GM19023 (cell line): ENCODE measurements around the gene HOATZ.

Experiments used
- ATAC-seq: cut with Tn5 transposase; IDR thresholded peaks from one replicate; pipeline ENCODE4 v1.9.1; 2021; ENCODE audit warnings: mild to moderate bottlenecking, moderate library complexity; ENCODE audit not compliant: unreplicated experiment

The HOATZ gene

DNA sequence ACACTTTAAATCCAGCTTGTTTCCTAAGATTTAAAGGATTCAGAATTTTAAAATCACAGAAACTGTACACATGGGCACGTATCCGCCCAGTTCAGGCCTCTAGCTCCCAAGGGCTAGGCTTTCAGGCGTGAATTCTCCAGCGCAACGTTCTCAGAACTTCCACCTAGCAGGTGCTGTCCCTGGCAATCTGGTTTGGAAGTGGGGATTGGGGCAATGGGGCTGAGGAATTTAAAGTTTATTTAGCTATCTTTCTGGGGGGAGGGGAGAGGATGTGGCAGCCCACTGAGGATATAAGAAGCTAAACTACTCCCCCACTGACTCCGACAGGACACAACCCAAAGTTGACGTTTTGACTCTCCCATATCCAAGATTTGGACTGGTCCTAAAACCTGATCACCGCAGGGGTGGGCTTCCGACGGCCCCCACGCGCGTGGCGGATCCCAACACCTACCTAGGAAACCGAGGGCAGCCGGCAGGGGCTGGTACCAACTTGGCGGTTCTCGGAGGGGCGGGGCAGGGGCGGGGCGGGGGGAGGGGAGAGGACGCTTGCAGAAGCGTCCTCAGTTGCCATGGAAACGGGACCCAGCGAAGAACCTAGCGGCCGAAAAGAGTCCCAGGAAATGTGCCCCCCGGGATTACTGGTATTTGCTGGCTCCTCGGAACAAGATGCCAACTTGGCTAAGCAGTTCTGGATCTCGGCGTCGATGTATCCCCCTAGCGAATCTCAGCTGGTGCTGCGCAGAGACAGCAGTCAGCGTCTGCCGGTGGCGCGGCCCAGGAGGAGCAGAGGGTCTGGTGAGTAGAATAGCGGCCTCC is at the start of gene HOATZ:
HOATZ (plus strand) TSS at position 563 of the 816 bp plus-strand sequence; CDS start at position 570, 7 bp downstream.
- ATAC-seq, result no peak

GRCh38 chr11:111465400-111465799 is 49.2 kb upstream of the HOATZ start:
- no peak for ATAC-seq

DNA sequence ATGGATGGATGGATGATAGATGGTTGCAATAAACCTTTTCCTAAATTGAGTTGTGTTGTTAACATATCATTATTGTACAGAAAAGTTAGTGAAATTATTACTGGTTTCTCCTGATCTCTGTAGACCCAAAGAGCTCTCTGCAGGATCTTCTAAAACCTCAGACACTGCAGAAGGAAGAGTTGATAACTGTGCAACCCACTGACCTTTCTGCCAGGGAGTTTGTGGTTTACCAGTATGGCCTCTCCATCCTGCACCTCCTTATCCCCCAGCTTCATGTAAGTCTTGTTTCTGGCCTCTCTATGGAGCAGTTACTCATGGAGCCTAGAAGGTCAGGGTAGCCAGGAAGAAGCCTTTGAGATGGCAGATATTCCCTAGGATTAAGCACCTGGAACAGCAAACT is 48.0 kb upstream of the HOATZ start:
- no peak for ATAC-seq

GRCh38 chr11:111469200-111469599 is 45.4 kb upstream of the HOATZ start:
- no peak for ATAC-seq

DNA sequence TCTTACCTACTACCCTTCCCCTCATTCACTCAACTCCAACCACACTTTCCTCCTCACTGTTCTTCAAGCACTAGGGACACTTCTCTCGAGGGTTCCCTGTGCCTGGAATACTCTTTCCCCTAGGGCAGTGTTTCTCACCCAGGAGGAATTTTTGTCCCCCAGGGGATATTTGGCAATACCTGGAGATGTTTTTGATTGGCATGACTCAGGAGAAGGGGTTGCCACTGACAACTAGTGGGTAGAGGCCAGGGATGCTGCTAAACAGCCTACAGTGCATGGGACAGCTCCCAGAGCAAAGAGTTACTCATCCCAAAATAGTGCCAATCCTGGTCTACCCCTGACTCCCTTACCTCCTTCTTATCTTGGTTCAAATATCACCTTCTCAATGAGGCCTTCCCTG is 42.4 kb upstream of the HOATZ start:
- no peak for ATAC-seq

GRCh38 chr11:111474432-111474831 is 40.1 kb upstream of the HOATZ start:
- no peak for ATAC-seq

DNA sequence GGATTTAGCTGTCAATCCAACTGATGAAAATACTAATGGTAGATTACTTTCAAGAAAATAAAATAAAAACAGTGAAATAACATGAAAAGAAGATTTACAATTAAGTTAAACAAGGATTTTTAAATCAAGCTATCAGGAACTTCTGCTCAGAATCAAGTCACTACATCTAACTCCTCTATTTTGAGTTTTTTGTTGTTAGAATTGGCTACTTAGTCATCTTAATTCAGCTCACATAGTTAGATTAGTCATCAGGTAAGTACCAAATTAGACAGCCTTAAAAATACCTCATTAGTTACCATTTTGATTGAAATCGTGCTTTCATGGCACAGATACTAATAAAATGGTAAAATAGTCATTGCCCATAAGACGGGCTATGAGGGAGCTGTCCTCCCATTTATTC is 38.2 kb upstream of the HOATZ start:
- ATAC-seq, result no peak

DNA sequence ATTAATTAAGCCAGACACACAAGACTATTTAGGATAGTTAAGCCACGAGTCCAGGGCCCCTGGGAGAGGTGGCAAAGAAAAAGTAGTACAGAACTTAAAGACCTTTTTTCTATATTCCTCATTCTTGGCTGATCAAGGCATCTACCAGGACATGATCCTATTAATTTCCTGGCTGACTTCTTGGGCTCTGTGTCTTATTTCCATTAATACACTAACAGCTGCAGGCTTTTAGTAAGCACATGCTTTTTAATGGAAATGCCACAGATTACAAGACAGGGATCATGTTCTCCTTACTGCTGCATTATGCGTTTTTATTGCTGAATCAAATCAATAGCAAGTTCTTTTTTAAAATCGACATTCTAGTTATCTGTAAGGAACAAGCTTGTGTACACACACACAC is 37.6 kb upstream of the HOATZ start:
- ATAC-seq, result no peak

- ATAC-seq, result no peak
These were observed 36.7 kb upstream of the HOATZ start for GRCh38 chr11:111477898-111478297.

GRCh38 chr11:111479666-111480065 is 34.9 kb upstream of the HOATZ start:
- ATAC-seq, result no peak

DNA sequence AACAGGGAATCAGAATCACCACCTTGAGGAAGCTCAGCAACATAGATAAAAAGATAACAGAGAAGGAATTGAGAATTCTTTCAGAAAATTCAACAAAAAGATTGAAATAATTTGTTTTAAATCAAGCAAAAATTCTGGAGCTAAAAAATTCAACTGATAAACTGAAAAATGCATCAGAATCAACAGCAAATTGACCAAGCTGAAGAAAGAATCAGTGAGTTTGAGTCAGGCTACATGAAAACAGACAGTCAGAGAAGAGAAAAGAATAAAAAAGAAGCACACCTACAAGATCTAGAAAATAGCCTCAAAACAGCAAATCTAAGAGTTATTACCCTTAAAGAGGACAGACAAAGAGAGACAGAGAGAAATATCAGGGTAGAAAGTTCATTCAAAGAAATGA is 31.1 kb upstream of the HOATZ start:
- no peak for ATAC-seq

DNA sequence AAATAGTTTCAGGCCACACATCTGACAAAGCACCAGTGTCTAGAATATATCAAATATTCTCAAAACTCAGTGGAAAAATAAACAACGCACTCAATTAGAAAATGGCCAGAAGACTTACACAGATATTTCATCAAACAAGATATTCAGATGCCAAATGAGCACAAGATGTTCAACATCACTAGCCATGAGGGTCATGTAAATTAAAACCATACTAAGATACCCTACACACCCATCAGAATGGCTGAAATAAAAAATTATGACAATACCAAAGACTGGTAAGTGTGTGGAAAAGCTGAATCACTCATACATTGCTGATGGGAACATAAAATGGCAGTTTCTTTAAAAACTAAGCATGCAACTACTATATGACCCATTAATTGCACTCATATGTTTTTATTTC is 24.1 kb upstream of the HOATZ start:
- no peak for ATAC-seq

DNA sequence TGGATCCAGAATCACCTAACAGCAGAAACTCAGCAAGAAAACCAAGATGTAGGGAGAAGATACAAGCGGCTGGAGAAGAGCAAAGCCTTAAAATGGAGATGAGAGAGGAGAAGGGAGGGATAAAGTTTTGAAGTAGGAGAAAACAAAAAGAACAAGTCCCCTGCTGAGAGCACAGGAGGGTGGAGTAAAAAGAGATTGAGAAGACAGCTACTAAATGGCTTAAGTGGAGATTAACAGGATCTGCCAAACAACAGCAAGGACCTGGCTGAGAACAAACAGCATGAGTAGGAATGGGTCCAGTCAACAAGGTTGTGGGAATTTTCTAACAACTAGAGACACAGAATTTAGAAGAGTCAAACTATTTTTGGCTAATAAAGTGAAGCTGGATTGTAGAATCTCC is 20.5 kb upstream of the HOATZ start:
- no peak for ATAC-seq

GRCh38 chr11:111499483-111499882 is 15.1 kb upstream of the HOATZ start:
- ATAC-seq, result no peak

DNA sequence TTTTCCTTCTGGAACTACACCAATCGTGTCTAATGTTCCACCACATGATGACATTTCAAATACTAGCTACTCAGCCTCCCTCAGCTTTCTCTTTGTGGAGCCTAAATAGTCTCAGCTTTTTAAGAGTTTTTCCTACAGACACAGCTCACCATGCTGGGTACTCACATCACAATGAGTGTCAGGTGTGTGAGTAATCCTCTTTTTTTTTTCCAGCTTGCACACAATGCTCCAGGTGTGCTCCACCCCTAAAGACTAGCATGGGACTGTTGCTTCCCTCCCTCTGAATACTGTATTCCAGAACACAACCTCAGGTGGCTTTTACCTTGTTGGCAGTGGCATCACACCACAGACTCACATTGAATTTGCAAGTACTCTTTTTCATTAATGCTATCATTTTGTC is 14.1 kb upstream of the HOATZ start:
- no peak for ATAC-seq

DNA sequence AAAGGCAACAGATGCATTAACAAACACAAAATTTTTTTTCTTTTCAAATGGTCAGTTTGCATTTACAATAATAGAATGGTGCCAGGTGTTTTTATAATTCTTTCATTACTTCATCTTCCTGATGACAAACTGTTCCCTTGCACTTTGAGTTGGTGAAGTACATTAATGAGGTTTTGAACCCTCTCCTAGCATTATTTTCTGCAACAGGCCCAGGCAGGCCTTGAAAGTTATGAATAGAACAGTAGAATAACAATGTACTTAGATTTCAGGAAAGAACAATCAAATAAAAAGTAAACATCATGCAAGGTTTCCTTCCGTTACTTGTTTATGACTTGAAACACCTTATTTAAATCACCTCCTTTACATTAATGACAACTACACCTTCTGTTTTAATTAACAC is 12.0 kb upstream of the HOATZ start:
- ATAC-seq, result no peak

- ATAC-seq, result no peak
These were observed 4.3 kb upstream of the HOATZ start for GRCh38 chr11:111510311-111510710.

- peak; percentile 45 for ATAC-seq
These were observed 2.0 kb upstream of the HOATZ start, which contains the start of gene BTG4 for GRCh38 chr11:111512296-111513239. BTG4 (minus strand) TSS chr11:111512386; CDS start chr11:111498776, 13,610 bp downstream.

GRCh38 chr11:111513240-111513605 is 1.4 kb upstream of the HOATZ start:
- no peak for ATAC-seq

DNA sequence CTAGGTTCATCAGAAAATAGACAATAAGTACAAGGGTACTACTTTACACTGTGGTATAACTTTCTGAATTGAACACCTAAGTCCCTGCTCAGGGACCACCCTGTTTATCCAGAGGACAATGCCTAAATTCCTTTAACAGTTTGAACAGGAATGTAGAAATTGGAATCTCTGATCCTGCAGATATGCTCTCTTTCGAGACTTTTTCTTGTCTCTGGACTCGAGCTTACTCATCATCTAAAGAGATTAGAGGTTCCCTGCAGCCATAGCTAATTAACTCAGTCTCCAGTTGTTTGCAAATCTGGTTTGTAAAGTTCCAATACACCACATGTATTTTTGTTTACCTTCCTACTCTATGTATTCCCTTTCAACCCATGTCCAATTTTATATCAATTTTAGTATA is 1.0 kb downstream of the HOATZ start:
- ATAC-seq, result no peak

- no peak for ATAC-seq
These were observed 4.1 kb downstream of the HOATZ start for GRCh38 chr11:111518668-111519067.

DNA sequence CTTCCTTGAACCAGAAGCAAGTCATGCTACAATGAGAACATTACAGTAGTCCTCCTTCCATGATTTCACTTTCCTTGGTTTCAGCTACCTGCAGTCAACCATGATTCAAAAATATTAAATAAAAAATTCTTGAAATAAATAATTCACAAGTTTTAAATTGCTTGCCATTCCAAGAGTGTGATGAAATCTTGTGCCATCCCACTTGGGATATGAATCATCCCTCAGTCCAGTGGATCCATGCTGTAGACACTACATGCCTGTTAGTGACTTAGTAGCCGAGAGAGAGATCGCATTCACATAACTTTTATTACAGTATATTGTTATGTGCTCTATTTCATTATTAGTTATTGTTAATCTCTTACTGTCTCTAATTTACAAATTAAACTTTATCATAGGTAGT is 6.0 kb downstream of the HOATZ start:
- no peak for ATAC-seq
